Measurements from ENCODE around the gene HIP1R.

GRCh38 chr12:122880155-122880667 is 45.0 kb downstream of the HIP1R start:
- TF ChIP-seq CTCF (IDR thresholded peaks at IDR 0.05): no peak
- TF ChIP-seq ZFX (IDR thresholded peaks at IDR 0.05; ENCODE audit: borderline replicate concordance): no peak
